Lower leg skin (tissue), 4 donors: ENCODE measurements around the gene PLXNB3. TPM values are rescaled to one million over a fixed set of nuclear protein-coding genes. Genes with fewer than 3 reads are reported as not detected.
"Not testable (repeated sequence)": the region's sequence is repeated elsewhere in the genome, so short reads cannot be mapped to it uniquely, and the experiment has no call there.

Experiments
- DNase-seq, 2 donors: peaks; one replicate each; pipeline ENCODE4 v3.0.0-alpha.2; 2019; ENCODE audit warnings: low spot score in 2 of 2
- H3K4me3 ChIP-seq: fragments of 200-600 bp; sonication (generic); 2 replicates; pipeline ENCODE4 v1.5.1; 2017; ENCODE audit warnings: mild to moderate bottlenecking, low read depth; ENCODE audit not compliant: poor library complexity, severe bottlenecking
- CTCF ChIP-seq, 3 donors: fragments of 450-650 bp; IDR thresholded peaks; one replicate each; pipeline ENCODE4 v1.5.1; 2016; ENCODE audit warnings: antibody characterized with exemption in 3 of 3, mild to moderate bottlenecking in 3 of 3, moderate library complexity in 2 of 3
- POLR2A ChIP-seq, 2 donors: fragments of 450-650 bp; IDR thresholded peaks; one replicate each; pipeline ENCODE4 v1.6.1; 2016 to 2017; ENCODE audit warnings: antibody characterized with exemption in 2 of 2, mild to moderate bottlenecking in 1 of 2, moderate library complexity in 1 of 2
- WGBS, 2 donors: methylation state at CpG; one replicate each; pipeline ENCODE4 v1.1.5; 2018; 5-methylcytosine and 5-hydroxymethylcytosine counted together
- intact Hi-C: fragments of 100-400 bp; cut with DNase I; formaldehyde crosslinking; loops from one replicate; pipeline ENCODE4 v1.15.0; 2023; ENCODE audit warnings: low total_unique reads
- total RNA-seq, 4 donors: library from RNA; depleted of rRNA; stranded (reverse); fragments of >200 nt; gene quantifications; one replicate each; pipeline ENCODE4 v1.1.0, GENCODE V29; 2016

PLXNB3 gene
- total RNA-seq, 4 donors from 2014 or later: 10.9 to 21.9 (median 12.3) TPM

GRCh38 chrX:153814591-153815315, 50.7 kb downstream of the PLXNB3 start:
- intact Hi-C loops: no loop called here
- 75 to 77% methylated on average over 13 to 19 of the region's 19 CpGs for WGBS, 2 donors
- H3K4me3 ChIP-seq: no peak overlapping the region
- DNase-seq: no peak
- TF ChIP-seq CTCF (IDR thresholded peaks at IDR 0.05): no peak
- TF ChIP-seq POLR2A (IDR thresholded peaks at IDR 0.05): no peak

GRCh38 chrX:153816831-153817690, 53.0 kb downstream of the PLXNB3 start:
- TF ChIP-seq CTCF (IDR thresholded peaks at IDR 0.05) (no peak), POLR2A (IDR thresholded peaks at IDR 0.05) (no peak)
- no peak overlapping the region for H3K4me3 ChIP-seq
- WGBS, 2 donors: 79 to 82% methylated on average over 25 of the region's 25 CpGs
- intact Hi-C loops: no loop called here
- no peak for DNase-seq

GRCh38 chrX:153818064-153818463, 54.0 kb downstream of the PLXNB3 start:
- H3K4me3 ChIP-seq, intact Hi-C loops, DNase-seq: not testable (repeated sequence)
- WGBS, 2 donors: 88 to 94% methylated on average over 9 of the region's 9 CpGs

GRCh38 chrX:153818571-153819383, 54.7 kb downstream of the PLXNB3 start:
- intact Hi-C loops: no loop called here
- WGBS, 2 donors: 14 to 36% methylated on average over 39 of the region's 67 CpGs

GRCh38 chrX:153819384-153820040, 55.5 kb downstream of the PLXNB3 start:
- no peak for TF ChIP-seq CTCF (IDR thresholded peaks at IDR 0.05)
- no peak for TF ChIP-seq POLR2A (IDR thresholded peaks at IDR 0.05)
- WGBS, 2 donors: 30 to 51% methylated on average over 18 to 19 of the region's 23 CpGs

More at GRCh38 chrX:153818571-153819383, 54.7 kb downstream of the PLXNB3 start:
- TF ChIP-seq CTCF (IDR thresholded peaks at IDR 0.05) (no peak), POLR2A (IDR thresholded peaks at IDR 0.05) (no peak)
- H3K4me3 ChIP-seq: no peak overlapping the region
- DNase-seq: no peak

More at GRCh38 chrX:153819384-153820040, 55.5 kb downstream of the PLXNB3 start:
- intact Hi-C loops: no loop called here
- no peak for DNase-seq
- no peak overlapping the region for H3K4me3 ChIP-seq
